Lower lobe of right lung (tissue), 2 donors: ENCODE measurements around the gene PRCC. TPM values are rescaled to one million over a fixed set of nuclear protein-coding genes. Genes with fewer than 3 reads are reported as not detected.
A peak's percentile ranks its signal among the peaks of the same experiment; 100 is the strongest.
"Not testable (repeated sequence)": the region's sequence is repeated elsewhere in the genome, so short reads cannot be mapped to it uniquely, and the experiment has no call there.

ENCODE experiments used
- ATAC-seq, 2 donors: fragments of 200-7000 bp; cut with Tn5 transposase; one replicate each; pipeline ENCODE4 v1.9.1; 2020 to 2022; ENCODE audit warnings: mild to moderate bottlenecking in 2 of 2, moderate library complexity in 2 of 2
- DNase-seq: peaks from one replicate; pipeline ENCODE4 v3.0.0-alpha.2; 2020
- H3K27ac ChIP-seq: fragments of 200-600 bp; one replicate; pipeline ENCODE4 v1.8.0; 2022
- H3K27me3 ChIP-seq: fragments of 200-600 bp; one replicate; pipeline ENCODE4 v1.8.0; 2022; ENCODE audit warnings: low read depth
- H3K36me3 ChIP-seq: fragments of 200-600 bp; one replicate; pipeline ENCODE4 v1.8.0; 2022; ENCODE audit warnings: mild to moderate bottlenecking
- H3K4me1 ChIP-seq: fragments of 200-600 bp; one replicate; pipeline ENCODE4 v1.8.0; 2022
- H3K4me3 ChIP-seq: fragments of 200-600 bp; one replicate; pipeline ENCODE4 v1.8.0; 2022; ENCODE audit warnings: mild to moderate bottlenecking
- H3K9me3 ChIP-seq: fragments of 200-600 bp; one replicate; pipeline ENCODE4 v1.8.0; 2022
- intact Hi-C: fragments of 100-400 bp; cut with DNase I; formaldehyde crosslinking; loops from one replicate; pipeline ENCODE4 v1.11.0; 2022
- total RNA-seq: library from RNA; stranded (reverse); fragmentation: NEBNext Ultra II Directional; extraction: Animal tissue kit (Norgen Biotek cat#: 25700); gene quantifications from one replicate; pipeline ENCODE4 v1.2.1, GENCODE V29; 2021
- TF ChIP-seq, protein P1 (sequence below): fragments of 200-600 bp; IDR thresholded peaks from one replicate; pipeline ENCODE4 v1.8.0; 2022; ENCODE audit warnings: antibody characterized with exemption, mild to moderate bottlenecking
- donor health status: DM: no; HTN: yes; CAD: no; lungs with severe emphysema.

The PRCC gene
- total RNA-seq, 1 donor from 2014 or later: 51.9 TPM

DNA sequence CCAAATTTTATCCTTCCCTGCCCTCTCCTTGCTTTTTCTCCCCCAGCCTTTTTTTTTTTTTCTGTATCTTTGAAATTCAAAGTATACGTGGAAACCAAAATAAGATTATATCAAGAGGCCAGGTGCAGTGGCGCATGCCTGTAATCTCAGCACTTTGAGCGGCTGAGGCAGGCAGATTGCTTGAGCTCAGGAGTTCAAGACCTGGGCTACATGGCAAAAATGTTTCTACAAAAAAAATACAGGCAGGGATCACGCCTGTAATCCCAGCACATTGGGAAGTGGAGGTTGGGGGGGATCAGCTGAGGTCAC is 6.6 kb upstream of the PRCC start:
- intact Hi-C loops: no loop called here
- H3K27ac ChIP-seq: no peak overlapping the region
- no peak for ATAC-seq
- H3K9me3 ChIP-seq: no peaks in the 10 kb centered on the region
- H3K36me3 ChIP-seq: no peaks in the 10 kb centered on the region
- peaks cover under 1% of the 10 kb centered on the region for H3K4me1 ChIP-seq
- no peak for DNase-seq
- no peaks in the 10 kb centered on the region for H3K27me3 ChIP-seq
- TF ChIP-seq, protein P1, sequence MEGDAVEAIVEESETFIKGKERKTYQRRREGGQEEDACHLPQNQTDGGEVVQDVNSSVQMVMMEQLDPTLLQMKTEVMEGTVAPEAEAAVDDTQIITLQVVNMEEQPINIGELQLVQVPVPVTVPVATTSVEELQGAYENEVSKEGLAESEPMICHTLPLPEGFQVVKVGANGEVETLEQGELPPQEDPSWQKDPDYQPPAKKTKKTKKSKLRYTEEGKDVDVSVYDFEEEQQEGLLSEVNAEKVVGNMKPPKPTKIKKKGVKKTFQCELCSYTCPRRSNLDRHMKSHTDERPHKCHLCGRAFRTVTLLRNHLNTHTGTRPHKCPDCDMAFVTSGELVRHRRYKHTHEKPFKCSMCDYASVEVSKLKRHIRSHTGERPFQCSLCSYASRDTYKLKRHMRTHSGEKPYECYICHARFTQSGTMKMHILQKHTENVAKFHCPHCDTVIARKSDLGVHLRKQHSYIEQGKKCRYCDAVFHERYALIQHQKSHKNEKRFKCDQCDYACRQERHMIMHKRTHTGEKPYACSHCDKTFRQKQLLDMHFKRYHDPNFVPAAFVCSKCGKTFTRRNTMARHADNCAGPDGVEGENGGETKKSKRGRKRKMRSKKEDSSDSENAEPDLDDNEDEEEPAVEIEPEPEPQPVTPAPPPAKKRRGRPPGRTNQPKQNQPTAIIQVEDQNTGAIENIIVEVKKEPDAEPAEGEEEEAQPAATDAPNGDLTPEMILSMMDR: no peak
- no peak overlapping the region for H3K4me3 ChIP-seq

DNA sequence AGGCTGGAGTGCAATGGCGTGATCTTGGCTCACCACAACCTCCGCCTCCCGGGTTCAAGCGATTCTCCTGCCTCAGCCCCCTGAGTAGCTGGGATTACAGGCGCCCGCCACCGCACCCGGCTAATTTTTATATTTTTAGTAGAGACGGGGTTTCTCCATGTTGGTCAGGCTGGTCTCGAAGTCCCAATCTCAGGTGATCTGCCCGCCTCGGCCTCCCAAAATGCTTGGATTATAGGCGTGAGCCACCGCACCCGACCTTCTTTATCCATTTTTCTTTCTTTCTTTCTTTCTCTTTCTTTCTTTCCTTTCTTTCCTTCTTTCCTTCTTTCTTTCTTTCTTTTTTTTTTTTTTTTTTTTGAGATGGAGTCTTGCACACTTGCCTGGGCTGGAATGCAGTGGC is 2.2 kb upstream of the PRCC start:
- H3K9me3 ChIP-seq, H3K27me3 ChIP-seq: not testable (repeated sequence)

DNA sequence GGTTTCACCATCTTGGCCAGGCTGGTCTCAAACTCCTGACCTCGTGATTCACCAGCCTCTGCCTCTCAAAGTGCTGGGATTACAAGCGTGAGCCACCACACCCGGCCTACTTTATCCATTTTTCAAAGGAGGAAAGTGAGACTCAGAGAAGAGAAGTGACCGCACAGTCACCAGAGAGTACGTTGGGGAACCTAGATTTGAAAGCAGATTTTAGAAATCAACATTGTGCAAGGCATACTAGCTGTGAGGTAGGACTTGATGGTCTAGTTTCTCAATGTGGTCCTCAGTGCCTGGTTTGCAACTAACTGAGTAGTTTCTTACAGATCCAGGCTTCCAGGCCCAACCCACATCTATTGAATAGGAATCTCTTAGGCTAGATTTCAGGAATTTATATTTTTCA is 1.7 kb upstream of the PRCC start:
- no peaks in the 10 kb centered on the region for H3K27me3 ChIP-seq
- intact Hi-C loops: no loop called here

More for the DNA sequence above, 2.2 kb upstream of the PRCC start:
- DNase-seq, intact Hi-C loops, H3K4me3 ChIP-seq, H3K36me3 ChIP-seq, ATAC-seq, H3K27ac ChIP-seq: not testable (repeated sequence)
- peaks cover 30% of the 10 kb centered on the region for H3K4me1 ChIP-seq

DNA sequence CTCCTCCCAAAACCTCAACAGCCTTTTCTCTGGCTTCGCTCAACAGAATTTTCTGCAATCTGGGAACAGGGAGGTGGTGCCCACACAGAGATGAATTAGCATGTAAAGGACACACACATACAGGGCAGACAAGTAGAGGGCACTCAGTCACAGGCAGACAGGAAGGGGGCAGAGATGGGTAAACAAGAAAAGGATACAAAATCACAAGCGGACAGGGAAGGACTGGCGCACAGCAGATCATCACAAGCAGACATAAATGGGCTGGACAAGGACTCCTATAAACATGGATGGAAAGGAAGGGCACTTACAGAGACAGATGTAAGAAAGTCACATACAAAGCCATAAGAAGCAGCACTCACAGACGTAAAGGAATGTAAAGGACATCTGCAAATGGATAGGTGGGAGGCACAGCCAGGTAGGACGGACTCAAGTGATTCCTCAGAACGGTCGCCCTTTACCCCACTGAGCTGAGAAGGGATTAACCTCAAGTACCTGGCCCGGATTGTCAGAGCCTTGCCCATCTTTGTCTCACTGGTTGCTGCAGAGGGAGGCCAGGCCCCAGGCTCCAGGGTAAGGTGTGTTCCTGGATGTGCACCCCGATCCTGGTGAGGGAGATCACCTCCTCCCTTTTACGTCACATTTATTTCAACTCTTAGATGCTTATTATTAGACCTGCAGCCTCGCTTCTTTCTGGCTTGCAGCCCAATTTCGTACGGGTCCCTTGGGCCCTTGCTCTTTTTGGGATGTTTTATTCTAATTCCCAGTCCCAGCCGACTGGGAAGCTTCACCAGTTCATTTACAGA is 836 bp upstream of the PRCC start:
- Histone ChIP-seq H3K36me3 (peaks cover 15% of the 10 kb centered on the region), H3K27ac (peak overlapping the region; percentile 96), H3K9me3 (no peaks in the 10 kb centered on the region), H3K4me1 (peaks cover 33% of the 10 kb centered on the region), H3K4me3 (peak overlapping the region; percentile 96), H3K27me3 (no peaks in the 10 kb centered on the region)
- DNase-seq (peak; percentile 60), ATAC-seq (peak; percentile 4 to 28)
- intact Hi-C loops: no loop called here
- TF ChIP-seq, protein P1: no peak

More for the DNA sequence above, 1.7 kb upstream of the PRCC start:
- Histone ChIP-seq H3K9me3 (no peaks in the 10 kb centered on the region), H3K4me3 (no peak overlapping the region), H3K36me3 (peaks cover 7% of the 10 kb centered on the region), H3K27ac (no peak overlapping the region), H3K4me1 (peaks cover 31% of the 10 kb centered on the region)
- ATAC-seq: no peak
- TF ChIP-seq, protein P1: no peak
- no peak for DNase-seq

DNA sequence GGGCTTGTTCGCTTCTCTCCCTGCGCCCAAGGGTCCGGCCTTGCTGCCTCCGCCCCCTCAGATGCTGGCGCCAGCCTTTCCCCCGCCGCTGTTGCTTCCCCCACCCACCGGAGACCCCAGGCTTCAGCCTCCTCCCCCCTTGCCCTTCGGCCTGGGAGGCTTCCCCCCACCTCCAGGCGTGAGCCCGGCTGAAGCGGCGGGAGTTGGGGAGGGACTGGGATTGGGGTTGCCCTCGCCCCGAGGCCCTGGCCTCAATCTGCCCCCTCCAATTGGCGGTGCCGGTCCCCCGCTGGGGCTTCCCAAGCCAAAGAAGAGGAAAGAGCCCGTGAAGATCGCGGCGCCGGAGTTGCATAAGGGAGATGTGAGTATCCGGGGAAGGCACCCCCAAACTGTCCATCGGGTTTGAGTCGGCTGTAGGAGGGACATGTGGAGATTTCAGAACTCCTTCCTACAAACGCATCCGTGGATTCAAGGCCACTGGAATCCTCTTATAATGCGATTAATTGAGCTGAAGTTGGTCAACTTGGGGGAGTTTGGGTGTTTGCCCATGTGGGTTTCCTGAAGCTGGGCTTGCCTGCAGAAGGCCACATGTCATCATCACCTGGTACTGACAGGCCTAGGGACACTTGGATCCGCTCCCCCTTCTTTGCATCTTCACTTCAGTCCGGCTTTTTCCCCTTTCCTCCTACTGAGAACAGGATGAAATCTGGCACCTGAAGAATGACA is 707 bp downstream of the PRCC start:
- intact Hi-C loops: no loop called here
- ATAC-seq (peak; percentile 29 to 36), DNase-seq (peak; percentile 63)
- Histone ChIP-seq H3K9me3 (no peaks in the 10 kb centered on the region), H3K27ac (peak overlapping the region; percentile 96), H3K4me3 (peak overlapping the region; percentile 96), H3K27me3 (no peaks in the 10 kb centered on the region), H3K4me1 (peaks cover 42% of the 10 kb centered on the region), H3K36me3 (peaks cover 22% of the 10 kb centered on the region)
- TF ChIP-seq, protein P1: no peak
